Endothelial cell of umbilical vein (primary cell): Measurements from ENCODE around the gene GADD45A. TPM values are rescaled to one million over a fixed set of nuclear protein-coding genes. Genes with fewer than 3 reads are reported as not detected.

Experiments used
- BruUV-seq: library from RNA; stranded (reverse); fragments of 400-500 nt; replicated peaks from 2 replicates; lab custom pipeline; 2021; lab: Mats Ljungman, UMichigan
- CTCF ChIA-PET: fragments of 300-600, 350-600 bp; sonication (Branson Sonifier 250); formaldehyde crosslinking; loops from one replicate; lab custom pipeline; 2021; ENCODE audit warnings: antibody characterized with exemption, inconsistent platforms; lab: Charles Lee
- POLR2A ChIA-PET: fragments of 300-600, 350-600 bp; sonication (Branson Sonifier 250); formaldehyde crosslinking; loops from one replicate; lab custom pipeline; 2021; ENCODE audit warnings: antibody characterized with exemption, inconsistent platforms; lab: Charles Lee
- DNase-seq: peaks from one replicate; pipeline ENCODE4 v3.0.0-alpha.2; 2011; ENCODE audit warnings: low read depth, low spot score
- FAIRE-seq: peaks from 2 replicates; lab custom pipeline; 2011; peaks lifted over from hg19 to GRCh38; lab: Jason Lieb, UNC
- H2AFZ ChIP-seq: 2 replicates; pipeline ENCODE4 v1.6.0; 2012; ENCODE audit warnings: low read depth, low read length, control low read depth, inconsistent platforms
- H3K27ac ChIP-seq: 2 replicates; pipeline ENCODE4 v1.5.1; 2011; ENCODE audit warnings: low read depth, mild to moderate bottlenecking, control low read depth, low read length, moderate library complexity; ENCODE audit not compliant: insufficient read depth
- H3K27me3 ChIP-seq, 2 experiments: 2 replicates each; pipeline versions ENCODE4 v1.6.0 to v1.6.1; 2011; ENCODE audit warnings: low read length in 2 of 2, mixed read lengths in 1 of 2; ENCODE audit not compliant: control insufficient read depth in 2 of 2, insufficient read depth in 2 of 2
- H3K36me3 ChIP-seq, 2 experiments: 2 replicates in 1 of 2; 3 replicates in 1 of 2; pipeline ENCODE4 v1.5.1; 2011; ENCODE audit warnings: low read length in 2 of 2, mild to moderate bottlenecking in 1 of 2, moderate library complexity in 1 of 2; ENCODE audit not compliant: control insufficient read depth in 2 of 2, insufficient read depth in 2 of 2; ENCODE audit errors: extremely low read depth in 1 of 2
- H3K4me1 ChIP-seq: 3 replicates; pipeline ENCODE4 v1.5.1; 2011; ENCODE audit warnings: mild to moderate bottlenecking, low read length; ENCODE audit not compliant: control insufficient read depth, insufficient read depth; ENCODE audit errors: extremely low read depth
- H3K4me2 ChIP-seq: 2 replicates; pipeline ENCODE4 v1.6.1; 2011; ENCODE audit warnings: low read length, control low read depth, mixed read lengths; ENCODE audit not compliant: insufficient read depth
- H3K4me3 ChIP-seq, 3 experiments: fragments of 200-600 bp in 1 of 3; sonication (generic), shearing (Covaris generic) in 1 of 3; replicated peaks in 1 of 3; 2 replicates each; pipeline ENCODE4 v1.5.1; 2011 to 2016; ENCODE audit warnings: control low read depth in 3 of 3, low read length in 3 of 3, mild to moderate bottlenecking in 2 of 3, inconsistent platforms in 1 of 3, low read depth in 1 of 3, moderate library complexity in 1 of 3; ENCODE audit not compliant: insufficient read depth in 1 of 3
- H3K79me2 ChIP-seq: 2 replicates; pipeline ENCODE4 v1.6.0; 2012; ENCODE audit warnings: low read length, inconsistent platforms; ENCODE audit not compliant: control insufficient read depth, insufficient read depth
- H3K9ac ChIP-seq: replicated peaks from 2 replicates; pipeline ENCODE3; 2011; ENCODE audit warnings: low read length, control low read depth; ENCODE audit not compliant: insufficient read depth; ENCODE audit errors: extremely low read depth
- H3K9me1 ChIP-seq: replicated peaks from 3 replicates; pipeline ENCODE4 v1.6.0; 2011; ENCODE audit warnings: mild to moderate bottlenecking, low read length; ENCODE audit not compliant: control insufficient read depth, insufficient read depth; ENCODE audit errors: extremely low read depth
- H3K9me3 ChIP-seq: replicated peaks from 2 replicates; pipeline ENCODE4 v1.5.1; 2012; ENCODE audit warnings: low read length, inconsistent platforms; ENCODE audit not compliant: control insufficient read depth, insufficient read depth
- H4K20me1 ChIP-seq: replicated peaks from 2 replicates; pipeline ENCODE3; 2011; ENCODE audit warnings: mild to moderate bottlenecking, low read length; ENCODE audit not compliant: control insufficient read depth, insufficient read depth; ENCODE audit errors: extremely low read depth
- EZH2 ChIP-seq: IDR thresholded peaks from 2 replicates; pipeline ENCODE4 v1.6.1; 2012; ENCODE audit warnings: borderline replicate concordance, low read depth, mild to moderate bottlenecking, moderate library complexity, low read length, inconsistent platforms; ENCODE audit not compliant: severe bottlenecking
- FOS ChIP-seq: IDR thresholded peaks from 2 replicates; pipeline ENCODE4 v1.6.1; 2011; ENCODE audit warnings: mild to moderate bottlenecking, low read length, moderate library complexity, borderline replicate concordance; ENCODE audit not compliant: insufficient read depth
- GATA2 ChIP-seq: IDR thresholded peaks from 2 replicates; pipeline ENCODE4 v1.7.0; 2011; ENCODE audit warnings: low read depth, mild to moderate bottlenecking, moderate library complexity, mixed read lengths, low read length; ENCODE audit not compliant: insufficient read length, insufficient read depth
- JUN ChIP-seq: IDR thresholded peaks from 2 replicates; pipeline ENCODE4 v1.6.1; 2011; ENCODE audit warnings: borderline replicate concordance, low read depth; ENCODE audit not compliant: insufficient read length, insufficient read depth
- MYC ChIP-seq: IDR thresholded peaks from one replicate; pipeline ENCODE4 v1.6.1; 2011; ENCODE audit warnings: mild to moderate bottlenecking, low read depth, low read length
- POLR2A ChIP-seq: IDR thresholded peaks from 2 replicates; pipeline ENCODE4 v1.6.1; 2012; ENCODE audit warnings: low read depth, mild to moderate bottlenecking, control low read depth, low read length
- POLR2AphosphoS5 ChIP-seq: IDR thresholded peaks from 2 replicates; pipeline ENCODE4 v1.6.1; 2012; ENCODE audit warnings: low read depth, mild to moderate bottlenecking, control low read depth, low read length, moderate library complexity; ENCODE audit not compliant: insufficient read depth
- dilution Hi-C: fragments of 300-500 bp; cut with MboI; formaldehyde crosslinking; loops from one replicate; pipeline ENCODE4 v1.15.0; 2019; ENCODE audit warnings: low sequenced_read_pairs; ENCODE audit not compliant: extremely low pct_ligation_motif_present
- intact Hi-C: fragments of 100-400 bp; cut with micrococcal nuclease; formaldehyde crosslinking; loops from one replicate; pipeline ENCODE4 v1.10.0; 2022
- polyA plus RNA-seq, 4 experiments: library from polyadenylated mRNA; depleted of rRNA in 3 of 4; stranded (reverse) in 3 of 4; unstranded in 1 of 4; fragments of >200 nt; gene quantifications; 2 replicates each; pipeline versions ENCODE4 v1.2.1 to v1.2.3, GENCODE V29; 2011 to 2012; ENCODE audit warnings: missing spikeins in 1 of 4
- total RNA-seq: library from RNA; stranded (reverse); gene quantifications from 2 replicates; pipeline ENCODE4 v1.2.3, GENCODE V29; 2021
- TF ChIP-seq, protein P1 (sequence below): IDR thresholded peaks from 2 replicates; pipeline ENCODE4 v1.6.1; 2011; ENCODE audit not compliant: insufficient read depth, insufficient read length
- TF ChIP-seq, protein P2 (sequence below), 2 donors: IDR thresholded peaks; 1 replicate in 1 of 2; 2 replicates in 1 of 2; pipeline ENCODE4 v1.5.1; 2011; ENCODE audit warnings: low read length in 2 of 2, mild to moderate bottlenecking in 2 of 2, moderate library complexity in 2 of 2, control low read depth in 1 of 2, inconsistent platforms in 1 of 2, low read depth in 1 of 2; ENCODE audit not compliant: insufficient read depth in 1 of 2; ENCODE audit errors: extremely low read depth in 1 of 2

GADD45A gene
- total and polyA plus RNA-seq, 2 donors (not counting 3 experiments of a cell fraction or from before 2014, with no cell fraction given), result 77.4 to 87.6 TPM

DNA sequence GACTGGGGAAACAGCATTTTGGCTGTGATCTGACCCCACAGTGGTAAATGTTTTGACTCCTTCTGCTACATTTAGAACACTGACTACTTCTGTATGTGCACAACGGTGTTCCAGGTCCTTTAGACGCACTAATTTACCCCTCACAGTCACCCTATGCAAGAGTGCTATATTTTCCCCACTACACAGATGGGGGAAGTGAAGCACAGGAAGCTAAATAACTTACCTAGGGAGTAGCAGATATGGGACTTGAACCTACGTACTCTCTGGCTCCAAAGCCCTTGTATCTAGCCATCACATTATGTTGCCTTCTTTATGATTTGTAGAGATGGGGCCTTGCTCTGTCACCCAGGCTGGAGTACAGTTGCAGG lies 49.3 kb downstream of the GADD45A start:
- no peaks in the 10 kb centered on the region for H3K27me3 ChIP-seq

More for the DNA sequence above, 49.3 kb downstream of the GADD45A start:
- DNase-seq (no peak), FAIRE-seq (no peak)
- Histone ChIP-seq H3K4me3 (no peak overlapping the region), H2AFZ (no peak overlapping the region), H3K4me2 (no peak overlapping the region), H3K27ac (no peak overlapping the region), H3K79me2 (peaks cover 16% of the 10 kb centered on the region), H4K20me1 (no peaks in the 10 kb centered on the region), H3K4me1 (peaks cover 38% of the 10 kb centered on the region), H3K9ac (no peak overlapping the region), H3K36me3 (no peaks in the 10 kb centered on the region), H3K9me1 (no peaks in the 10 kb centered on the region), H3K9me3 (no peaks in the 10 kb centered on the region)
- dilution Hi-C loops, result no loop called here
- POLR2A ChIA-PET, result no interaction called here
- BruUV-seq, result no TSS peak
- CTCF ChIA-PET, result interaction anchor here (3.2 kb wide), 1 partner anchor 26 kb away, joined by 15 read pairs; no protein-coding TSS in a partner anchor
- intact Hi-C loops, result no loop called here
- TF ChIP-seq POLR2AphosphoS5 (no peak), MYC (no peak), POLR2A (no peak), GATA2 (no peak), EZH2 (no peak), JUN (no peak), FOS (no peak)
- TF ChIP-seq, protein P1, sequence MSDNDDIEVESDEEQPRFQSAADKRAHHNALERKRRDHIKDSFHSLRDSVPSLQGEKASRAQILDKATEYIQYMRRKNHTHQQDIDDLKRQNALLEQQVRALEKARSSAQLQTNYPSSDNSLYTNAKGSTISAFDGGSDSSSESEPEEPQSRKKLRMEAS, result no peak
- TF ChIP-seq, protein P2, sequence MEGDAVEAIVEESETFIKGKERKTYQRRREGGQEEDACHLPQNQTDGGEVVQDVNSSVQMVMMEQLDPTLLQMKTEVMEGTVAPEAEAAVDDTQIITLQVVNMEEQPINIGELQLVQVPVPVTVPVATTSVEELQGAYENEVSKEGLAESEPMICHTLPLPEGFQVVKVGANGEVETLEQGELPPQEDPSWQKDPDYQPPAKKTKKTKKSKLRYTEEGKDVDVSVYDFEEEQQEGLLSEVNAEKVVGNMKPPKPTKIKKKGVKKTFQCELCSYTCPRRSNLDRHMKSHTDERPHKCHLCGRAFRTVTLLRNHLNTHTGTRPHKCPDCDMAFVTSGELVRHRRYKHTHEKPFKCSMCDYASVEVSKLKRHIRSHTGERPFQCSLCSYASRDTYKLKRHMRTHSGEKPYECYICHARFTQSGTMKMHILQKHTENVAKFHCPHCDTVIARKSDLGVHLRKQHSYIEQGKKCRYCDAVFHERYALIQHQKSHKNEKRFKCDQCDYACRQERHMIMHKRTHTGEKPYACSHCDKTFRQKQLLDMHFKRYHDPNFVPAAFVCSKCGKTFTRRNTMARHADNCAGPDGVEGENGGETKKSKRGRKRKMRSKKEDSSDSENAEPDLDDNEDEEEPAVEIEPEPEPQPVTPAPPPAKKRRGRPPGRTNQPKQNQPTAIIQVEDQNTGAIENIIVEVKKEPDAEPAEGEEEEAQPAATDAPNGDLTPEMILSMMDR (IDR thresholded peaks at IDR 0.05; ENCODE audit: extremely low read depth in 1 of 2, insufficient read depth in 1 of 2, low read depth in 1 of 2, low read length in 2 of 2), result no peak
